Inflammatory macrophage treated with lipopolysaccharide for 4 hours (primary cell): ENCODE measurements around the gene ANO3.

Experiments used
- DNase-seq: peaks from one replicate; pipeline ENCODE4 v3.0.0-alpha.2; 2020

The ANO3 gene

DNA sequence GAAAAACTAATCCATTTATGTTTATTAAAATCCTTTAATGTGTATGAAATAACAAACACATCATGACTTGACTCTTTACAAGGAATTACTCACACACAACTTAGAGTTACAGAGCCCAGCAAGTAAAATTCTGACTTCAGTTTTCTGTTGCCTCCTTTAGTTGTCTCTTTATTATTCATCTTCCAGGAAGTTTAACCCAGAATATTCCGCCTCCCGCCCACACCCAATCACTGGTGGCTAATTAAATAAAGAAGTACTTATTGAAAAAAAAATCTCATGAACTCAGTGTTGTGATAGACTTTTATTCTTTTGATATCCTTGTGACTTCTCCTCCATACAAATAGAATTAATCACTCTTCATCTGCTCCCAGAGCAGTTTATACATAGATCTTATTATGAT, 178.2 kb downstream of the ANO3 start:
- DNase-seq = no peak

DNA sequence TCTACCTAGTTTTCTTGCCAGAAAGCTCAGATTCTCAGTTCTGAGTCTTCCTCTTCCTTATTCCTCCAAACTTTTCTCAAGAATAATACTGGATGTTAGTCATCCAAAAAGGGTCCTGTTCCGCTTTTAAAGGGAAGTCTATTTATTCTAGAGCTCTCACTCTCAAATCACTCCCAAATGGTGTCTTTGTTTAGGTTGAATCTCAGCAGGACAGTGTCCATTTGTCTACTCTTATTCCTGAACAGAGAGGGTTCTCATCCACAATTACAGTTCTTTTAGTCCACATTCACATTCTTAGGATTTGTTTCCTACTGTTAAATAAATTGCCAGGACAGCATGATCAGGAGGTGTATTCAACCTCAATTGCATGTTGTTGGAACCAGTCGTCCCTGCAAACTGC, 178.8 kb downstream of the ANO3 start:
- DNase-seq = no peak

DNA sequence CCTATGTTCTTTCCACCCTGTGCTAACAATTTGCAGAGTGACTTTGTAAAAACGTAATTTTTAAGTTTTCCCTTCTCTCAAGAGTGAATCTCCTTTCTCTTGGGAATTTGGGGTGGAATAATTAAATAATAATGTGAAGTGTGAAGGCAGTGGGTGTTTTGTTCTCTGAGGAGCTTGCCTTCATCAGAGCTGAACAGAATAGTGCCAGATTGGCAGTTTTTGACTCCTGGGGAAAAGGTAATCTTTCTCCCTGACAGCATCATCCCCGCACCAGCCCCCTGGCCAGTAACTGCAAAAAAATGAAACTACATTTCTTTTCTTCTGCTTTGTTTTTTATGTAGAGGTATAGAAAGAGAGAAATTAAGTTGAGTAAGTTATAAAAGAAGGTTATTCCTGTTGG, 180.3 kb downstream of the ANO3 start:
- DNase-seq = no peak

DNA sequence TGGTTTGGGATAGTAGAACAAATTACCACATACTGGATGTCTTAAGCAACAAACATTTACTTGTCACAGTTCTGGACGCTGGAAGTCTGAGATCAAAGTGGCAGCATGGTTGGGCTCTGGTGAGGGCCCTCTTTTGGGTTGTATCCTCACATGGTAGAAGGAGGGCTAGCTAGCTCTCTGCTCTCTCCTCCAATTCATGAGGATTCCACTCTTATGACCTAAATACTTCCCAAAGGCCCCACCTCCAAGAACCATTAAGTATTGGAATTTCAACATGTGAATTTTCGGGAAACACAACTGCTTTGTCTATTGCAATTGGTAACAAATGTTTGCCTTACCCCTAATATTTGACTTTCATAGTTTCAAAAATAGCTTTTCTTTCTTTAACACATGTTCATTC, 187.5 kb downstream of the ANO3 start:
- no peak for DNase-seq

DNA sequence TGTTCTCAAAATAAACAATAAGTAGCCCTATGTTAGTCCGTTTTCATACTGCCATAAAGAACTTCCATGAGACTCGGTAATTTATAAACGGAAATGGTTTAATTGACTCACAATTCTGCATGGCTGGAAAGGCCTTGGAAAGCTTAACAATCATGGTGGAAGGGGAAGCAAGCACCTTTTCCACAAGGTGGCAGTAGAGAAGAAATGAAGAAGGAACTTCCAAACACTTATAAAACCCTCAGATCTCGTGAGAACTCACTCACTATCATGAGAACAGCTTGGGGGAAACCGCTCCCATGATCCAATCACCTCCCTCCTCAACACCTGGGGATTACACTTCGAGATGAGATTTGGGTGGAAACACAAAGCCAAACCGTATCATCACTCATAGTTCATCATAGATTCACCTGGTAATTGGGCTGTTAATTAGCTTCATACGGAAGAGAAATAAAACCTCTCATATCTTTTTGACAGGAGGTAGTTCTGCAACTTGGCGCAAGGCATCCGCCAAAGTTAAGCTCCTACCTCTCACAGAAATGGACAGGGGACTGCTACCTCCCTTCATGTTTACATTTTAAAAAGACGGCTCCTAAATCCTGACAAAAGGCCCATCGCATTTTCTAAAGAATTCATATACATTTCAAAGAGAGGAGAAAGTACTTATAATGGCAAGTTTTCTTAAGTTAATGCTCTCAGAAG, 191.1 kb downstream of the ANO3 start:
- no peak for DNase-seq

DNA sequence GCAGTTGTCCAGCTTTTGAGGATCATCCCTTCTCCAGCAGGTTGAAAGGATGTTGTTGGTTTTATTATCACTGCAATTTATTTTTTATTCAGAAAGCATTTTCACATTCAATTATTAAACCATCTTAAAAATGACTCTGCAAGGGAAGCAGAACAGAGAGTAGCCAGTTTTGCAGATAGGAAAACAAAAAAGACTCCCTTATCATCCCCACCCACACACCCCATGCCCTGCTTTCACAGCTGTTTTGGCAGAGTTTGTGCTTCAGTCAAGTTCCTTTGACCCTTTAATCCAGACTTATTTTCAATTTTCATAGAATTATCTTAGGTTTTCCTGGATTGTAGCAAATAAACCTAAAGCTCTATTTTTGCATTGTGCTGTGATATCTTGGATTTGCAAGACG, 195.8 kb downstream of the ANO3 start:
- DNase-seq = no peak

DNA sequence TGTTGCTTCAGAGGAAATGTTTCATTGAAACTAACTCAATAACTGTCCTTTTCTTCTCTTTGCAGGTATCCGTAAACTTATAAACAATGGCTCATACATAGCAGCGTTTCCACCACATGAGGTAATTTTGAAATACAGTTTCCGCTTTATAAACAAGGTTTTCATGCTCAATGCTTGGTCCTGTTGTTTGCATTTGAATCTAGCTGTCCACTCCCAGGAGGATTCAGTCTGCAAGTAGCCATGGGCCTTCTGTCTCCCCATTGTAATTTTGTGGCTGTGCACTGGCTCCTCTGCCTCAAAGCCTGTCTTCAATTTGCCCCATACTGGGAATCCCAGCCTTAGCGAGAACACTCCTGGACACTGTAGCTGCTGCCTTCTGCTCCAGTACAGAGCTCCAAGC, 205.4 kb downstream of the ANO3 start:
- no peak for DNase-seq

DNA sequence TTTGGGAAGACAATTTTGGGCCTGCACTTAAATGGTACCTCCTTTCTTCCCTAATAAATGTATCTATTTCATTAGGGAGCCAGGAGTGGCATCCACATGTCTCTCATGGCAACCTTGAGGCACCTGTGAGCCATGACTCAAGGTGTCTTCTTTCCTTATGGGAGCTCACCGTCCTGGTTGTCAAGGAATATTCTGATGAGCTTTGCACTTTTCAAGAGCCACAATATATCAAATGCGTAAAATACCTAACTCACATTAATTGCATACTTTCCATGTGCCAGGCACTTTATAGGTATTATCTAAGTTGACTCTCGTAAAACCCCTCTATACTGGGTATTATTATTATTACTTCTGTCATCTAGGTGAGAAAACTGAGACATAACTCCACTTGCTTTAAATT, 207.6 kb downstream of the ANO3 start:
- no peak for DNase-seq

DNA sequence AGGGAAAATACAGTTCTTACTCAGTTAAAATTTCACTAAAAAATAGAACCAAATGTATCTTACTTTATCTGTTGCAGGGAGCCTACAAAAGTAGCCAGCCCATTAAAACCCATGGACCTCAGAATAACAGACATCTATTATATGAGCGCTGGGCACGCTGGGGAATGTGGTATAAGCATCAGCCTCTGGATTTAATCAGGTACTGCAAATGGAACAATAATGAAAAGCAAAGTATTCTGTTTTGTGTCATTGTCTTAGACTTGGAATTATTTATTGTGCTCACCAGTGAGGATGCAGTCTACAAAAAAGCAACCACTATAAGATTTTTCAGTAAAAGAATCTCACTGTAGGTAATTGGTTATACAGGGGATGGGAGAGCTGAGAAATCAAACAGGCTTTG, 209.9 kb downstream of the ANO3 start:
- DNase-seq = no peak

DNA sequence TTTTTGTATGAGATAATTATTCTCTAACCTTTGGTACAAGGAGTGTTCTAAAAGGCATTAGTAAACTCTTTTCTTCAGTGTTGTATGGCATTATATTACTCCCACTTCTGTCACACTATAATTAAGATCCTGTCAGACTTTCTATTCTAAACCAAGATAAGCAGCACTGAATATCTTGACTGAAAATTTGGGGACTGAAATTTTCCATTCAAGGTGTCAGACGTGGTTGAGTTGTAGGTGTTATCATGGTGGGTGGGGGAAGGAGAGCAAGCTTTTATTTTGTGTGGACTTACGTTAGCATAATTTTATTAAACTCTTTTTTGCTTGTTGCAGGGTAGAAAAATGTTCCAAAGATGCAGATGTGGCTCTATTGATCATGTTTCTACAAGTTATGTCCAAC, 217.2 kb downstream of the ANO3 start:
- DNase-seq = no peak

DNA sequence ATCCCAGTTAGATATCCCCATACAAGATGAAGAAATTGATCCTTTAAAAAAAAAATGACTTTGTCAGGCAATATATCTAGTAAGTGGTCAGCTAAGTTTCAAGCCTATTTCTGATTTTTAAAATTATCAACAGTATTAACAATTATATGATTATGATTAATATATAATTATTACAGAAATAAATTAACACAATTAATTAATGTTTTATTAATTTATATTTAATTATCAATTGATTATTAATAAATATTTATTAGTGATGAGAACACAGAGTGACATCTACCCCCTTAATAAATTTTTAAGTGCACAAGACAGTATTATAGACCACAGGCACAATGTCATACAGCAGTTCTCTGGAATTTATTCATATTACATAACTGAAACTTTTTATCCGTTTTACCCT, 218.1 kb downstream of the ANO3 start:
- DNase-seq = no peak

DNA sequence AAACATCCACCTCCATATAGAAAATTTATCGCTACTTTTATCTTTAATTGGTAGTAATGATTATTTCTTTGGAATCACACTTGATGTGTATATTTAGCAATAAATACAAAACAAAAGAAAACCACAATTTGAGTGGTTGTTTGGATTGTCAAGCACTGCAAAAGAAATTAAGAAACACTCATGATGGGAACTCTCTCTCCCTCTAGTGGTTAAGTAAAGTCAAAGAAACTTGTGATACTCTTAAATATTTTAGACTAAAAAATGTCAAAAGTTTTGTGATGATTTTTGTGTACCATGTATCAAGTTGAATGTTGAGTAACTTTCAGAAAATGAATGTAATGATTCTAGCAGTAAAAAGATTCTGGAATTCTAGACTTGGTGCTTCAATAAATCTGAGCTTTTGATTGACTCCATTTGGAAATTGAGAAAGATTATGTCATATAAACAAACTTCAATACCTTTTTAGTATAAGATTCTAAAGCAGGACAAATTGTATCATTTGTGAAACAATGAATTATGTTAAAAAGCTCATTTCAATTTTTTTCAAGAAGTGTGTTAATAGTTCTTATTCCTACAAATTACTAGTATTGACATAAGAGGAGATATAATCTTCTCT, 219.4 kb downstream of the ANO3 start:
- DNase-seq = no peak

DNA sequence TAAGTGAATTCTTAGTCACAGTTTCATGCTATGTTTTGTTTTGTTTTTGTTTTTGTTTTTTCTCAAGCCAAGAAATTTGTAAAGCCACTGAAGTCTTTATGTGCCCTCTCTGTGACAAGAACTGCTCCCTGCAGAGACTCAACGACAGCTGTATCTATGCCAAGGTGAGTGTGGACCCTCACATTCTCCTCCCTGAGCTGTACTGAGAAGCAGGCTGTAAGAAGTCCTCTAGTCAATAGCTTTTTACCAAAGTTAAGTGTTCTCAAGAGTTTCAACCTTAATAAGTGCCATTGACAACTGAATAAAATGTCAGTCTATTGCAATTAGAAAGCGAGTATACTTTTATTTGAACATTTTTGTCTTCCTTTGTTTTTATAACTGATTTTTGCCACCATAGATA, 221.3 kb downstream of the ANO3 start:
- no peak for DNase-seq

DNA sequence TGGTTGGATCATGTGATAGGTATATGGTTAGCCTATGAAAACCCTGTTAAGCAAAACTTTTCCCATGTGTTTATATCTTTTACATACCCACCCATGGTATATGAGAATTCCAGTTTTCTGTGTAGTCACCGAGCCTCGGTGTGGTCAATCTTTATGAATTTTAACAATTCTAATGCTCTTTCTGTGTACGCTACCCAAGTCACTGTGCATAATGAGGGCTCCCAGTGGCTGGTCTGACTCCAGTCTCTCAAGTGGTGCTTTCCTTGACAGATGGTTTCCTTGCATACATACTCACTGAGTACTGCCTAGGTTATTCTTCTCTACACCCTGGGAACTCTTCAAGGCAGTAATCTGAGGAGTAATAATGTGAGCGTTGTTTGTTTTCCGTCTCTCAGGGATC, 222.5 kb downstream of the ANO3 start:
- DNase-seq = no peak

DNA sequence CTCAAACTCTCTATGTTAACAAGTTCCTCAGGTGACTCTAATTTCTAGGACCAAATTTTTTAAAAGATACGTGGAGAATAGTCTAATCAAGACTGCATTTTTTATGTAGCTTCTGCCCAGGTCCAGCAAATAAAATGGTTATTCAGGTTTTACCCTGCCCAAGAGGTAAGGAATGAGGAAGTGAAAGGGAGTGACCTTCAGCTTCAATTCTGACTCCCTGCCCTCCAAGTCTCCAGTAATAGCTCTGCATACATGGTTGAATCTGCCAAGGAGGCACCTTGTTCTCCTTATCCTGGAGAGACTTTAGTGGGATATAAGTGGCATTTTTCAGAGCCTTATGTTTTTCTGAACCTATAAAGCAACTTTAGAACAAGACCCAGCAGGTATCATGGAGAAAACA, 224.7 kb downstream of the ANO3 start:
- DNase-seq = no peak

DNA sequence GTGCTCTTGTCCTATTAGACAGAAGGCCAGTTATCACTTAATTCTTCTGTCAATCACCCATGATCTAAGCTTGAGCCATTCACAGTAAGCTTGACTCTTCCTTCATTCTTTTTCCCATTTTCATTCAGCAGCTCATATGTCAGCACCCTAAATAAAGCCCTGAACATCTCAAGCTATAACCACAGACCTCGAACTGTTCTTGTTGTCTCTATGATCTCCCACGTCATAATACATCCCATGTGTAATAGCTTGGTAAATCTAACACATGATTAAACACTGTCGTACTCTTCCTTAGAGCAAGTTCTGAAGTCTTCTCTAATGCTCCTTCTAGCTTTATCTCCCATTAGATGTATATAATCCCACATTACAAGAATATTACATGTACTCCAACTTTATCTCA, 225.7 kb downstream of the ANO3 start:
- DNase-seq = no peak

DNA sequence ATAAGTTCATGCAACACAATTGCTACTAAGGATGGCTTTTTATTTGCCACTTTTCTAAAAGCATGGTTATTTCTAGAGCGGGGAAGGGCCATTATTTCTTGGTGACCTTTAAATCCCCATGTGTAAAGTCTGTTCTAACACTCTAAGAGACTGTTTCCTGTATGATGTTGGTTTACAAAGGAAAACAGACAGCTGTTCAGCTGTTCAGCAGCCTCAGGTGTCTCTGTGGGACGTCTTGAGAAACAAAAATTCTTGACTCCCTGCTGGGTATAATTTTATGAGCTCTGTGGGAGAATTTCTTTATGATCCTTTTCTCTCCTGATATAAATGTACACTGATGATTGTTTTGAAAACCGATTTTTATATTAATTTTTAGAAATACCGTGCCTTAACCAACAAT, 226.3 kb downstream of the ANO3 start:
- DNase-seq = no peak

DNA sequence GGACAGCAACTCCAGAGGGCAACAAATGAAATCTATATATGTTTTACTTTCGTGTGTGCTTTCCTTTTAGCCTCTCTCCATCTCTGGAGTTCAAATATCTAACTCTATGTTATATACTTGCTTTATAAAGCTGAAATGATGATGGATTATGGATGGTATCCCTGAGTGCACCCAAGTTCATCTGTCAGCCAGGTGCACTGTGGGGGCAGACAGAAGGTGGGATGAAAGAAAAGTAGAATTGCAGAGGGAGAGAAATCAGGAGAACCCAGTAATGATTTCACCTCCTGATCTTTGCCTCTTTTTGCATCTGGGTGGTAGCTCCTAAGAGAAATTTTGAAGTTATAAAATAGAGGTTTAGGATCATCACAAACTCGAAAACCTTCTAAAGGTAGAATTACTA, 237.7 kb downstream of the ANO3 start:
- no peak for DNase-seq

DNA sequence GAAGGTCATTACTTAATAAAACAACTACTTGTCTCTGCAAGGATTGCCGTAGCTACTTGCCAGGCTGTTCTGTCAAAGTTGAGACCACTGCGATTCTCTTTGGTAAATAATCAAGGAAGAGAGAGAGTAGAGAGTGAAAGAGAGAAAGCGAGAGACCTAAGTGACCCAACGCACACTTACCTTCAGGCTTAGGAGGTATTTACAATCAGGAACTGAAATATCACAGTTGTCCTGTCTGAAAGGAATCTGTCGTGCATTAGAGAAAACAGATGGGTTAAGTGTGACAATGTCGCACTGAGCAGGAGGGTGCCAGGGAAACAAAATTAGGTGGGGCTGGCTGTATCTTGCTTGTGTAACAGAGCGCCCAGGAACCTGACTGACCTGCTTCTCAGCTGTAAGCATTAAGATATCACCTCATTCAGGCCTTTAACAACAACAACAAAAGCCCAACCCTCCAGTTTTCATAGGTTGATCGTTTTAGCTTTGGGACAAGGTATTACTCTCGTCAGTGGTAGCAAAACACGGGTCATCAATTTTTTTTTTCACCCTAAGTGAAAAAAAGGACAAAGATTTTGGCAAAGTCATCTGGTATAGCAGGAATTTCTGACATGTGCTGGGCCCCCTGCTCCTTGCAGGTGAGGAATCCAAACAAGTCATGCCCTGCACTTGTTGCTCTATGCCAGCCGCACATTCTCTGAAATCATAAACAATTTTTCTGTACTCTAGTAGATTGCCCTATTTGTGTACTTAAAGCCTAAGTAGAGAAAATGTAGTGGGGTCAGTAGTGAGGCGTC, 240.1 kb downstream of the ANO3 start, which contains the start of gene MUC15:
Gene MUC15, minus strand, starts transcription at position 403 of the 794 bp plus-strand sequence. CDS start 5,169 bp downstream, outside the sequence.
- no peak for DNase-seq

DNA sequence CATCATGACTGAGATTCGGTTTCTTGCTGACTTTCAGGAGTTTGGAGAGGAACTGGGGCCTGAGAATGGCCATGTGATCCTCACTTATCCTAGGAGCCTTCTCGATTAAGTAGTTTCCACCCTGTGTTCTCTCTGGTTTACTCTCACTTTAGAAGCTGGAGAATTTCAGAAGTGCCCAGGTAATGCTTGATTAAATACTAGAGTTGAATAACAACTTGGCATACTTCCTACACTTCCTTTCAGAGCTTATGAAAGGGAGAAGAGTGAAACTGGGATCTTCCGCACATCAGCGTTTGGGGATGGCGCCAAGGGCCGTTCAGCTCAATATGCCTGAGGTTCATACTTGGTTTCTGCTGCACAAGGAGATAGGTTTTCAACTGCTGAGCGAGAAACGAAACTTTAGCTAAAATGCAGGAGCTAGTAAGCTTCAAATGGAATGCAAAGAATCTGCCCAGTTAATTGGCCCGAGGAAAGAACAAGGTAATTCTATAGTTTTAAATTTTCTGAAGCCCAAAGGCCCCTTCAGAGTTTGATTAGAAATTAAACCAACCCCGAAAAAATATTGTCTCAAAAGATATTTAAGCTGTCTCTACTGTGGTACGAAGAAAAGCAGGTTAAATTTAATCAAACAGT, 241.0 kb downstream of the ANO3 start:
- DNase-seq = no peak

DNA sequence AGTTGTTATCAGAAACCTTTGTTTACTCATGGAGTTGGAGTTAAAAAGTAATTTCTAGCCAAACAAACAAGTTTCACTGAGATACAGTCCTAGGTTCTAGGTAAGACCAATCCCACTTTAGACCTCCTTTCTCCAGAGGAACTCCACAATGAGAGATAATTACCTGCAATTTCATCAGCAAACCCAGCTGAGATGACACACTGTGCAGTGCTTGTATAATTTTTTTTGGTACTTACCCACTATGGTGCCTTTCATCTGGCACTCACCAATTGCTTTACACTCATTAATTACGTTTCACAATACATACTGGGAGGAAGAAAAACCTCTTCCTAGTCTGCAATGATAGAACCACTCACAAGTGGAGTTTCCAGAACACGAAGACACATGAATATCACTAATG, 242.0 kb downstream of the ANO3 start:
- DNase-seq = no peak

DNA sequence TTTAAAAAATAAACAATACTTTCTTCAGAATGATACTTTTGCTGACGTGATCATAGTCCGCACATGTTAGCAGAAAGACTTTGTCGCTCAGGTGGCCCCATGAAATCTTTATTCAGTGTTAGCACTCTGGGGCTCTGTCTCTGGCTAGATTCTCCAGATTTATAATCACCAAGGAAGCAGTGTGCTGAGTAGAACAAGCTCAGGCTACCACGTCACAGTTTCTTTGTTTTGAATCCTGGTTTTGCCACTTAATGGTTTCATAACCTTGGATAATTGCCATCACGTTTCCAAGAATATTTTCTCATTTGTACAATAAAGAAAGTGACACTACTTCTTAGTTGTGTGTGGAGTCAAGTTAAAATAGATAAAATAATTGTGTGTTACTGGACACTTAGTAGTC, 244.0 kb downstream of the ANO3 start:
- DNase-seq = no peak

DNA sequence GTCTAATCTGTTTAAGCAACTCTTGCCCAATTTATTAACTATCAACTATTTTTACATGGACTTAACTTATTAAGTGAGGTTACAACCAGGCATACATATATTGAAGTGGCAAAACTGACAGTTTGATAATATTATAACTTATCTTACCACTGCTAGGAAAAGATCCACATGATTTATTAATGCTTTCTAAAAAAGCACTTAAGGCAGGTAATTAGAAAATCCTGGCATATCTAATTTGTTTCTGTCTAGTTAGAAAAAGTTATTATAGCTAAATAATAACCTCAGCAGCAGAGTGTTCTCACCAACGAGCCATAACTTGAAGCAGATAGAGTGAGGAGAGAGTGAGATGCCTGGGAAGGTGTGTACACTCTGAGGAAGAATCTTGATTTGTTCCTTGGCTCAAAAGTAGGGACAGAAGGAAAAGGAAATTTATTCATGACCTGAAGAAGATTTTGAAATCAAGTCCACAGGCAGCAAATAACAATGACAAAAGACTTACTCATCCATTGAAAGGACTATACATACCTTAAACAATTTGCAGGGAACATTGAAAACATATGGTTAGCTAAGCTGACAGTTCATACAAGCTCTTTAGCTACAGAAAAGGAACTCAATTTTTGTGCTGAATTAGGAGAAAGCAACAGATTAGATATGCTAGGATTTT, 247.2 kb downstream of the ANO3 start:
- no peak for DNase-seq
